GM12873 (cell line): ENCODE results near the gene NTF3.

ENCODE experiments used
- TF ChIP-seq, protein P1 (sequence below): IDR thresholded peaks from 2 replicates; pipeline ENCODE4 v1.5.1; 2012; ENCODE audit warnings: low read depth, mild to moderate bottlenecking, moderate library complexity, low read length, control low read depth; ENCODE audit not compliant: insufficient read depth; ENCODE audit errors: missing control alignments

NTF3 gene

DNA sequence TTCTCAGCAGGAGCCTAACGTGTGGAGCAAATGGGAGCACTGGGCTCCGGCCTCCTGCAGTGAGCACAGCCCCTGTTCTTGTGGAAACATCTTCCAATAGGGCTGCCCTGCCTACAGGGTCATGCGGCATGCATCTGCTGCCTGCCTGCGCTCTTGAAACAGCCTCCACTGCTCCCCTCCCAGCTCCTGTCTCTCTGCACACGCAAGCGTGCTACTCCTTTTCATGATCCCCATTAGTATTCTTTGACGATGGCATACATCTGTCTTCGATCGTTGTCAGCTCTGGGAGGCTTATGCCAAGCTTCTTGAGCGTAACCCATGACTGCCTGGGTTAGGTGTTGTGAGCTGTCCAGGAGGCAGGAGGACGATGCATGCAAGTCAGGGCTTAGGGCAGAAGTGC, 23.1 kb downstream of the NTF3 start:
- TF ChIP-seq, protein P1, sequence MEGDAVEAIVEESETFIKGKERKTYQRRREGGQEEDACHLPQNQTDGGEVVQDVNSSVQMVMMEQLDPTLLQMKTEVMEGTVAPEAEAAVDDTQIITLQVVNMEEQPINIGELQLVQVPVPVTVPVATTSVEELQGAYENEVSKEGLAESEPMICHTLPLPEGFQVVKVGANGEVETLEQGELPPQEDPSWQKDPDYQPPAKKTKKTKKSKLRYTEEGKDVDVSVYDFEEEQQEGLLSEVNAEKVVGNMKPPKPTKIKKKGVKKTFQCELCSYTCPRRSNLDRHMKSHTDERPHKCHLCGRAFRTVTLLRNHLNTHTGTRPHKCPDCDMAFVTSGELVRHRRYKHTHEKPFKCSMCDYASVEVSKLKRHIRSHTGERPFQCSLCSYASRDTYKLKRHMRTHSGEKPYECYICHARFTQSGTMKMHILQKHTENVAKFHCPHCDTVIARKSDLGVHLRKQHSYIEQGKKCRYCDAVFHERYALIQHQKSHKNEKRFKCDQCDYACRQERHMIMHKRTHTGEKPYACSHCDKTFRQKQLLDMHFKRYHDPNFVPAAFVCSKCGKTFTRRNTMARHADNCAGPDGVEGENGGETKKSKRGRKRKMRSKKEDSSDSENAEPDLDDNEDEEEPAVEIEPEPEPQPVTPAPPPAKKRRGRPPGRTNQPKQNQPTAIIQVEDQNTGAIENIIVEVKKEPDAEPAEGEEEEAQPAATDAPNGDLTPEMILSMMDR, result no peak

DNA sequence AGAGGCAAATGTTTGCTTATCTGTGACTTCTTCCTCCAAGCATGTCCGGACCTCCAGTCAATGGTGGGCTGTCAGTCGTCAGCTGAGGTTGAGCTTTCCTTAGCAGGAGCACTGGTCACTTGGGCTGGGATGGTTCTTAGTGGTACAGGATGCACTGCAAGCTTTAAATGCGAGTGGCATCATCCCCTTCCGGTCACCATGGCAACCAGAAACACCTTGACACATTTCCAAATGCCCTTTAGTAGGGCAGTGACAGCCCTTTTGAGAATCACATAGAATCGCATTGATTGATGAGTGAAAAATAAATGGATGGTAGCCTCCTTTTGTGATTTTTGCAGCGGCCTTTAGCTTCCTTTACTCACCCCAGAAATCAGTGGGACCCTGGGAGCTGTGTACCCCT, 24.1 kb downstream of the NTF3 start:
- TF ChIP-seq, protein P1, result no peak

DNA sequence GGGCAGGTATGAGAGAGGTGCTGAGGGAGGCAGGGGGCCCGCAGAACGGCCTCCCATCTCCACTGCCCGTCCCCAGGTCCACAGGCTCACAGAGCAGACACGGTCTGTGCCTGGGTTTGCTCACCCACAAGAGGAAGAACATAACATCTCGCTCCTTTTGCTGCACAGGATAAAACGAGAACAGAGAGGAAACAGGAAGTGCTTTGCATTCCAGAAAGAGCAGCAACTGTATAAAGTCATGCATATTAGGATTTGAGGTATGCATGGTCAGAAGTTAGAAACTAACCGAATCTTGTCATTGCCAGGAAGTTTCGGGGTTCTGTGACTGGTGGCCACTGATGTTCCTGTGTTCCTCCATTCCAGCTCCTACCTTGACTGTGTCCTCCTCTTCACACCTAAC, 25.0 kb downstream of the NTF3 start:
- TF ChIP-seq, protein P1, result no peak

DNA sequence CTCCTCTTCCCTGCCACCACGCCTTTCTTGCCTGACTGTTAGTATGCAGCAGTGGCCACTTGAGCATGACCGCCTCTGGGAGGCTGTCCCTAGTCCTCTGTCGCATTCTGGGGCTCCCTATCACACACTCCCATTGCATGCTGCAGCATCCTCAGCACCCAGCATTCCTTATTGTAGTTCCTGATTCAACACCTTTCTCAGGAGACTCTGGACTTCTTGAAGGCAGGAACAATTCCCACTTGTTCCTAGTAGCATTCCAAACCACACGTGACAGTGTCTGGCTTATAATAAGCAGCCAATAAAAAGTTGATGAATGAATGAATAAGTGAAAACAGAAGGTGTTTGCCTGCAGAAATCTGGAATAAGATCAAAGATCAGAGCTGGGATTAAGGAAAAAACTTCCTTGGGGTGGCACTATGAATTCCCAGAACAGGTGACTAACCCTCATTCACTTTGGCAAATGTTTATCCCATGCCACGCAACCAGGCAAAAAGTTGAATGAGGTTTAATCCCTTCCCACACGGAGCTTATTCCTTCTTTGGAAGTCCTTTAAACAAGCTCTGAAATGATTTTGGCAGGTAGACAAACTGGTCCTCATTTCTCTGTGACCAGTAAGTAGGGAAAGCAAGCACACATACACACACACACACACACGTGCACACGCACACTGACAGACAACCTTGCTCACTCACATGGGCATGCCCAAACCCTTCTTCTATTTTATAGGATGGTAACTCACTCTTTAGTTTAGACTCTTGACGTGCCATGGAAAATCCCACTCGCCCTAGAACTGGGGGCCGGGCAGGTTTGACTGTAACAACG, 26.5 kb downstream of the NTF3 start:
- TF ChIP-seq, protein P1, result no peak

DNA sequence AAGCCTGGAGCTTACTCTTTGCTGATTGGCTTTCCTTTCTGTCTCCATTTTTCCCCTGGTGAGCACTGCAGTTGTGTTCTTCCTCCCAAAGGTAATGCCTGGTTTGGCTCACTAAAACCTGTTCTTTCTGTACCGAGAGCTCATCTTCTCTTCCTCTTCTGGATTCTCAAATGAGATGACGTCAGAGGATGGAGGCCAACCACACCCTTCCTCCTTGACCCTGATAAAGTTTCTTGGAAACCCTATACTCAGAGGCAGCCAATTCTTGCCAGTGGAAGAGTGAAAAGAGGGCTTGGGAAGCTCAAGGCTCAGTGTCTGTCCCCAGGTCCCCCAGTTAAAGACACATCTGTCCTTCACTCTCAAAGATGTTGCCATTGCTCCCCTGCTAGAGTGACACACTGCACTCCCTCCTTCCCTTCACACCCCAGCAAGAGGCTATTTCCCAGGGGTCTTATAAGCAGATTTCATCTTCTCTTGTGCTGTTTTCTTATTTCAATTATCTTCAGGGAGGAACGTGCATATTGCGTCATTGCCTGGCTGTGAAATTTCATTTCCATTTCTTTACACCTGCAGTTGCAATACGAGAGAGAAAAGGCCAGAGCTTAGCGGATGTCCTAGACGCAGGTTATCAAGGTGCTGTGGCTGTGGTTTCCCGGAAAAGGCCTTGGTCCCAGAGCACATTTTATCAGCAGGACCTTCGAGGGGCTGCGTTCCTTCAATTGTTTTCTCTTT, 27.3 kb downstream of the NTF3 start:
- TF ChIP-seq, protein P1, result no peak

DNA sequence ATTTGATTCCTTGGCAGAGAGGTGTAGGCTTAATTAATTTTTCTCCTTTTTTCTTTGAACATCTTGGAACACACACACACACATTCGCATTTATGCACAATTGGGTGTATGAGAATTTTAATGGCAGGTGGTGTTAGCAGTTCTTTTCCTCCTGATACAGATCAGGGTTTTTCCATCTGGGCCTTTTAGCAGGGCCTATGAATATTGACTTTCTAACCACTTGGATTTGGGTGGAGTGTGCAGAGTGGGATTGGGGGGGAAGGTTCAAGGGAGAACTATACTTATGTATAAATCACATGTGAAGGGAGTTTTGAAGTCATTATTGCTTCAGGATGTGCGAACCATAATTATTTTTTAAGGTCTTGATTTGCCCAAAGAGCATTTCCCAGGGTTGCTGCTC, 28.9 kb downstream of the NTF3 start:
- TF ChIP-seq, protein P1, result no peak

DNA sequence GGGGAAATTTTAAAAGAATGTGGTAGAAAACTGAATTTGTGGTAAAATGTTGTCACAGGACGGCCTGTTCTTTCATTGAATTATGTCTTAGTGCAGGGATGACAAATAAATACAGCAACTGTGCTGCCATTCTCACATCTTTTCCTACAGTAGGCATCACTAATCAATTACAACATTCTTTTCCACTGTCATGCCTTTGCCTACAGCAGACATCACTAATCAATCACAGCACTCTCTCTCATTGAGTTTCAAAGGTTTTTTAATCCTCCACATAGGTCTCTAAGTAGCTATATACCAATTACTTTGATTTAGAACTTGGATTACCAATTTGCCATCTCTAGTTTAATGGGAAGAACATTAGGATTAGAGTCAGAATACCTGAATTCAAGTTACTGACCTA, 30.1 kb downstream of the NTF3 start:
- TF ChIP-seq, protein P1, result no peak
